ENCODE data around the gene FAM107A. TPM values are rescaled to one million over a fixed set of nuclear protein-coding genes. Genes with fewer than 3 reads are reported as not detected.

The FAM107A gene
- total RNA-seq, 1 donor from 2014 or later: 1.3 TPM

DNA sequence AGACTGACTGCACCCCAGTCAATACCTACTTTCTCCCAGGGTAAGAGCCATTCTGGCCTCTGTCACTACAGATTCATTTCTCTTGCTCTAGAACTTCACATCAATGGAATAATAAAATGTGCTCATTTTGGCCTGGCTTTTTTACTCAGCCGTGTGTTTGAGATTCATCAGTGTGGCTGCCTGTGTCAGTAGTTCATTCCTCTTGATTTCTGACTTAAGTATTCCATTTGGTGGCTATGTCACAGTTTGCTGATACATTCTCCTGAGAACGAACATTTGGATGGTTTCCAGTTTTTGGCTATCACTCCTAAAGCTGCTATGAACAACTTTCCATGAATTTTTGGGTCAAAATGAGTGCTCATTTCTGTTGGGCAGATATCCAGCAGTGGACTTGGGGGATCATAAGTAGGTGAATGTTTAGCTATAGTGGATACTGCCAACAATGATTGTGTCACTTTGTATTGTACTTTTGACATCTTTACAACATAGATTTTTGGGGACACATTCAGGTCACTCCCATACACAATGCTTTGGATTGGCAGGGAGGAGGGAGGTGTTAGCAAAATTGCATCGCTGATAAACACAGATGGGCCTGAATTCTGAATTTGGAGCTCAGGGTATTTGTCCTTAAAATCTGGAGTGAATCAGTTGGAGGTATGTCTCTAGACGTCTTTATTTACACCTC lies 19.8 kb upstream of the FAM107A start:
- DNase-seq (ENCODE audit: low read depth): no peak
- no peak overlapping the region for H3K4me3 ChIP-seq (ENCODE audit: low read depth, low read length)
- TF ChIP-seq, protein P1, sequence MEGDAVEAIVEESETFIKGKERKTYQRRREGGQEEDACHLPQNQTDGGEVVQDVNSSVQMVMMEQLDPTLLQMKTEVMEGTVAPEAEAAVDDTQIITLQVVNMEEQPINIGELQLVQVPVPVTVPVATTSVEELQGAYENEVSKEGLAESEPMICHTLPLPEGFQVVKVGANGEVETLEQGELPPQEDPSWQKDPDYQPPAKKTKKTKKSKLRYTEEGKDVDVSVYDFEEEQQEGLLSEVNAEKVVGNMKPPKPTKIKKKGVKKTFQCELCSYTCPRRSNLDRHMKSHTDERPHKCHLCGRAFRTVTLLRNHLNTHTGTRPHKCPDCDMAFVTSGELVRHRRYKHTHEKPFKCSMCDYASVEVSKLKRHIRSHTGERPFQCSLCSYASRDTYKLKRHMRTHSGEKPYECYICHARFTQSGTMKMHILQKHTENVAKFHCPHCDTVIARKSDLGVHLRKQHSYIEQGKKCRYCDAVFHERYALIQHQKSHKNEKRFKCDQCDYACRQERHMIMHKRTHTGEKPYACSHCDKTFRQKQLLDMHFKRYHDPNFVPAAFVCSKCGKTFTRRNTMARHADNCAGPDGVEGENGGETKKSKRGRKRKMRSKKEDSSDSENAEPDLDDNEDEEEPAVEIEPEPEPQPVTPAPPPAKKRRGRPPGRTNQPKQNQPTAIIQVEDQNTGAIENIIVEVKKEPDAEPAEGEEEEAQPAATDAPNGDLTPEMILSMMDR (conservative IDR thresholded peaks at IDR 0.05; ENCODE audit: low read depth, low read length): no peak

DNA sequence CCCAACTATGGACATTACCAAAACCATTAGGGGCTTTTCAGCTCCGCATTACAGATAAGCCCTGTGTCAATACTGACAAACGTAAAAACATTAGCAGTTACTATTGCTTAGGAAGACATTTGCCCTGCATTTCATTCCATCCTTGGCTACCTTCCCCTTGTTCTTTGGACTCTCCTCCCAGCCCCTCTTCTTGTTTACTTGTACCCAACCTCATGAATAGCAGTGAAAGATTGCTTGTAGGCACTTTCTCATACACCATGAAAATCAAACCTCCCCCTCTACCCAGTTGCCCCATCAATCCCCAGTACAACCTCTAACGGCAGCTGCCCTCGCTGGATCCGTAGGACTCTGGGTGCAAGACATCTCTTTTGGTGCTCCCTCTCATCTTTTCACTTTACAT lies 16.9 kb upstream of the FAM107A start:
- no peak for DNase-seq (ENCODE audit: low read depth)
- TF ChIP-seq, protein P1 (conservative IDR thresholded peaks at IDR 0.05; ENCODE audit: low read depth, low read length): no peak
- no peak overlapping the region for H3K4me3 ChIP-seq (ENCODE audit: low read depth, low read length)

DNA sequence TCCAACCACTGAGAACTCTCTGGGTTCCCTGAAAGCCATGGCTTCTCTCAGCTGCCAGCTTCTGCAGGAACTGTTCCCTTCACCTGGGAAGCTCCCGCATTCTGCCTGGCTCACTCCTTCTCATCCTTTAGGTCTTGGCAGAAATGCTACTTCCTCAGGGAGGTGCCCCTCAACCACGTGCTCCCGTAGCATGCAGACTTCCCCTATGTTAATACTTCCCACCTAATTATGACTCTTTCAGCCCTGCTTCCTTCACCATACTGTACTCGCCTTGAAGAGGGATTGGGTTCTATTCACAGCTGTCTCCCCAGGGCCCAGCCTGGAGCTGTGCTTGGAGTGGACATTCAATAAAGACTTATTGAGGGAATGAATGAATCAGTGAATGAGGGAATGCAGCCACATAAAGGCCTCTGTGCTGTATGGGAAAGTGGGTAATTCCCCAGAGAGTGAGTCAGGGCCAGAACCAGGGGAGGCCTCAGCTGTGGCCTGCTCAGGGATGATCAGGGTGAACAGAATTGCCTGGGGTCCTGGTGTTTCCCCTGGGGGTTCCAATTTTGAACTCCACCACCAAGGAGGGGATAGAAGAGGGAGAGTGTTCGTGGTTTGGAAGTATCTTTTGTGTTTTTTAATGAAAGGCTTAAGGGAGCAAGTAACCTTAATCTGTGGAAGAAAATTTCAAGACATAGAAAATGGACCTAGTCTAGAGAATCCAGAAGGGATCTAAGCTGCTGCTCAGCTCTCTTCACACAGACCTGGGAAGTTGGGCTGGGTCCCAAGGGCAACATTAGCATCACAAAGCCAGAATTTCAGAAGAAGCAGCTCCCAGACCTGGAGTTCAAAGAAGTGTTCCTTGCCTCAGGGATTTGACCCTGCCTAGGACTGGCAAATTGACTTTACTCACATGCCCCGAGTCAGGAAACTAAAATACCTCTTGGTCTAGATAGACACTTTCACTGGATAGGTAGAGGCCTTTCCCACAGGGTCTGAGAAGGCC lies 14.6 kb upstream of the FAM107A start:
- TF ChIP-seq, protein P1 (conservative IDR thresholded peaks at IDR 0.05; ENCODE audit: low read depth, low read length): no peak
- DNase-seq (ENCODE audit: low read depth): no peak
- H3K4me3 ChIP-seq (ENCODE audit: low read depth, low read length): no peak overlapping the region

DNA sequence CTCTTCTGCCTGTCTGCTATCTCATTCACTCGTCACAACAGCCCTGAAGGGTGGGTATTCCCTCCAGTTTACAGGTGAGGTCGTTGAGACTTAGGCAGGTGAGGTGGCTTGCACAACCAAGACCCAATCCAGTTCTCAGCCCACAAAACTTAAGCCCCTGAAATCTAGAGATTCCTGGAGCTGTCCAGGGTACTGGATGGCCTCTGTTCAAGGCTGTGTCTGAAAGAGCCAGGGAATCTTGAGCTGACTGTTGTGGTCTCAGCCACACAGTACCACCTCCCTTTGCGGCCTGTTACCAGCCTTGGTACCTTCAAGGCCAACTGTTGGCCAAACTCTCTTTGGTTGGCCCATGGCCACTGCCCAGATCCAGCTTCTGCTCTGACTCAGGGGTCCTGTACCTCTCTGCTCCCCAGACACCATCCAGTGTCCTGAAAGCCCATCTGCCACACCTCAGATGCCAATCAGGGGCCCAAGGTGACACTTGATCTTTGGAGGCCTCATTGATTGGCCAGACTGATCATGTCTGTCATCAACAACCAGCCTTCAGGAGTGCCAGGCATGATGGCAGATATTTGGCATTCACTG lies 10.9 kb upstream of the FAM107A start:
- no peak overlapping the region for H3K4me3 ChIP-seq (ENCODE audit: low read depth, low read length)
- TF ChIP-seq, protein P1 (conservative IDR thresholded peaks at IDR 0.05; ENCODE audit: low read depth, low read length): no peak
- no peak for DNase-seq (ENCODE audit: low read depth)

DNA sequence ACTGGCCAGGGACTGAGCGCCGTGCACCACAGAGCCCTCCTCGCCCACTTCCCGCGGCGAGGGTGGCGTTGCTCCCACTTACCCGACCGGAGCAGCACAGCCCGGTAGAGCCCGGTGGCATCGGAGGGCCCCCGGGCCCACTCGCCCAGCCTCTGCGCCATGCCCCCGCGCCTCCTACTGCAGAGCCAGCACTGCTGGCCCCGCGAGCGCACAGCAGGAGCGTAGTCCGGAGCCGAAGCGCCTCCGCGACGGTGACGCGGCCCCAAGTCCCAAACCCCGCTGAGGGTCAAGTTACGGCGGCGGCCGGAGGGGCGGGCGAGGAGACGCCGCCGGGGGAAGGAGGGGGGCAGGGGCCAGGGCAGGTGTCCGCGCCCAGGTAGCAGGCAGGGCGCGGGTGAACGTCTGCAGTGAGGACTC lies 9.6 kb upstream of the FAM107A start:
- no peak for DNase-seq (ENCODE audit: low read depth)
- H3K4me3 ChIP-seq (ENCODE audit: low read depth, low read length): no peak overlapping the region
- TF ChIP-seq, protein P1 (conservative IDR thresholded peaks at IDR 0.05; ENCODE audit: low read depth, low read length): no peak

DNA sequence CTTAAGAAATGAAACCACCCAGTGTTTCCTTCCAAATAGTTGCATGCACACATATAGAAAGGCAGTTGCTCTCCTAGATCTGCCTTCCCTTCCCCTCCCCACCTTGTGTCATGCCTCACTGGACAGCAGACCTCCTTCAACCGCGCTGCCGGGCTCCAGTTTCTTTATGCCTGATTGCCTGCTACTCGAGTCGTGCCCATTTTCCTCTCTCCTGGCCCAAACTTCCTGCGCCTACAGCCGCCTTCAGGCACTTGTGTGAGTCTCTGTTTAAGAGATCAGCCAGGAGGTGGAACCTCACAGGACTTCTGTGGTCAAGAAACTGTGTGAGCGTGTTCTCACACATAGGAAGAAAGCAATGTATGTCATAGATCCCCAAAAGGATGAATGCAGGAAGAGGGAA lies 8.8 kb upstream of the FAM107A start:
- TF ChIP-seq, protein P1 (conservative IDR thresholded peaks at IDR 0.05; ENCODE audit: low read depth, low read length): peak; percentile 2
- peak overlapping the region; percentile 64 for H3K4me3 ChIP-seq (ENCODE audit: low read depth, low read length)
- DNase-seq (ENCODE audit: low read depth): no peak
